DND-41 (cell line): ENCODE results near the gene FOXN3.

ENCODE experiments used
- CTCF ChIP-seq: IDR thresholded peaks from 2 replicates; pipeline ENCODE4 v1.5.1; 2012; ENCODE audit warnings: borderline replicate concordance, low read length, moderate library complexity, mild to moderate bottlenecking; ENCODE audit not compliant: poor library complexity, severe bottlenecking; ENCODE audit errors: extremely low read depth
- EZH2 ChIP-seq: IDR thresholded peaks from 3 replicates; pipeline ENCODE4 v1.6.1; 2012; ENCODE audit warnings: borderline replicate concordance, low read depth, mild to moderate bottlenecking, moderate library complexity, low read length, inconsistent platforms; ENCODE audit not compliant: severe bottlenecking

- no peak for TF ChIP-seq CTCF
- TF ChIP-seq EZH2 = no peak
These were observed 148.5 kb downstream of the FOXN3 start for GRCh38 chr14:89268514-89268913.
